ENCODE results near the gene TANGO2. TPM values are rescaled to one million over a fixed set of nuclear protein-coding genes. Genes with fewer than 3 reads are reported as not detected.

The TANGO2 gene
- total RNA-seq, 1 experiment from 2014 or later = 21.5 TPM

DNA sequence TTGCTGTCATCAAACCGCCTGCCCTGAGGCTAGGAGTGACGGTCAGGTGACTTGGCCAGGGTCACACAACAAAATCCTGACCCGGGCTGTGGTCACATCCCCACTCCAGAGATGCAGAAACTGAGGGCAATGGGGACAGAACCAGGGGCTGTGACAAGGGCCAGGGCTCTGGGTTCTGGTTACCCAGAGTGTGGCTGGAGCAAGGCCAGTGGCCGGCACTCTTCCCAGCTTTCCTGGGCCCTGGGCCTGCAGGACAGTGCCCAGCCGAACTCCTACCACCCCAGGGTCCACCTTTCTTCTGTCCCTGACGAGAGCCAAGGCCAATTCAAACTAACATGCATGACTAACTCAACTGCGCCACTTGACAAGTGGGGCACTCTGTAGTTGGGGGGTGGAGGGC, 40.1 kb upstream of the TANGO2 start:
- no peak overlapping the region for H3K27ac ChIP-seq (ENCODE audit: low read depth, low read length, poor library complexity, severe bottlenecking)
- CTCF ChIA-PET = no interaction called here
- DNase-seq (ENCODE audit: low spot score) = no peak
- H3K4me3 ChIP-seq (ENCODE audit: low read depth, low read length, poor library complexity, severe bottlenecking) = no peak overlapping the region
- peaks cover under 1% of the 10 kb centered on the region for H3K4me1 ChIP-seq (ENCODE audit: insufficient read depth, low read length, poor library complexity, severe bottlenecking)
- H3K27me3 ChIP-seq (replicated peaks; ENCODE audit: insufficient read depth, low read depth, low read length, poor library complexity) = no peaks in the 10 kb centered on the region
- intact Hi-C loops (cut with micrococcal nuclease; ENCODE audit: unreplicated experiment) = no loop called here
- no peaks in the 10 kb centered on the region for H3K9me3 ChIP-seq (ENCODE audit: low read depth, low read length, poor library complexity, severe bottlenecking)
- no TSS peak for BruUV-seq (replicated peaks)
- TF ChIP-seq, protein P1, sequence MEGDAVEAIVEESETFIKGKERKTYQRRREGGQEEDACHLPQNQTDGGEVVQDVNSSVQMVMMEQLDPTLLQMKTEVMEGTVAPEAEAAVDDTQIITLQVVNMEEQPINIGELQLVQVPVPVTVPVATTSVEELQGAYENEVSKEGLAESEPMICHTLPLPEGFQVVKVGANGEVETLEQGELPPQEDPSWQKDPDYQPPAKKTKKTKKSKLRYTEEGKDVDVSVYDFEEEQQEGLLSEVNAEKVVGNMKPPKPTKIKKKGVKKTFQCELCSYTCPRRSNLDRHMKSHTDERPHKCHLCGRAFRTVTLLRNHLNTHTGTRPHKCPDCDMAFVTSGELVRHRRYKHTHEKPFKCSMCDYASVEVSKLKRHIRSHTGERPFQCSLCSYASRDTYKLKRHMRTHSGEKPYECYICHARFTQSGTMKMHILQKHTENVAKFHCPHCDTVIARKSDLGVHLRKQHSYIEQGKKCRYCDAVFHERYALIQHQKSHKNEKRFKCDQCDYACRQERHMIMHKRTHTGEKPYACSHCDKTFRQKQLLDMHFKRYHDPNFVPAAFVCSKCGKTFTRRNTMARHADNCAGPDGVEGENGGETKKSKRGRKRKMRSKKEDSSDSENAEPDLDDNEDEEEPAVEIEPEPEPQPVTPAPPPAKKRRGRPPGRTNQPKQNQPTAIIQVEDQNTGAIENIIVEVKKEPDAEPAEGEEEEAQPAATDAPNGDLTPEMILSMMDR (conservative IDR thresholded peaks at IDR 0.05; ENCODE audit: low read depth, low read length) = no peak
- TF ChIP-seq EZH2 (IDR thresholded peaks at IDR 0.05; ENCODE audit: borderline replicate concordance, low read depth, low read length, poor library complexity, severe bottlenecking) = no peak
- POLR2A ChIA-PET (ENCODE audit: low non-redundant PET) = no interaction called here
- H3K36me3 ChIP-seq (ENCODE audit: insufficient read depth, low read length, poor library complexity, severe bottlenecking) = no peaks in the 10 kb centered on the region

DNA sequence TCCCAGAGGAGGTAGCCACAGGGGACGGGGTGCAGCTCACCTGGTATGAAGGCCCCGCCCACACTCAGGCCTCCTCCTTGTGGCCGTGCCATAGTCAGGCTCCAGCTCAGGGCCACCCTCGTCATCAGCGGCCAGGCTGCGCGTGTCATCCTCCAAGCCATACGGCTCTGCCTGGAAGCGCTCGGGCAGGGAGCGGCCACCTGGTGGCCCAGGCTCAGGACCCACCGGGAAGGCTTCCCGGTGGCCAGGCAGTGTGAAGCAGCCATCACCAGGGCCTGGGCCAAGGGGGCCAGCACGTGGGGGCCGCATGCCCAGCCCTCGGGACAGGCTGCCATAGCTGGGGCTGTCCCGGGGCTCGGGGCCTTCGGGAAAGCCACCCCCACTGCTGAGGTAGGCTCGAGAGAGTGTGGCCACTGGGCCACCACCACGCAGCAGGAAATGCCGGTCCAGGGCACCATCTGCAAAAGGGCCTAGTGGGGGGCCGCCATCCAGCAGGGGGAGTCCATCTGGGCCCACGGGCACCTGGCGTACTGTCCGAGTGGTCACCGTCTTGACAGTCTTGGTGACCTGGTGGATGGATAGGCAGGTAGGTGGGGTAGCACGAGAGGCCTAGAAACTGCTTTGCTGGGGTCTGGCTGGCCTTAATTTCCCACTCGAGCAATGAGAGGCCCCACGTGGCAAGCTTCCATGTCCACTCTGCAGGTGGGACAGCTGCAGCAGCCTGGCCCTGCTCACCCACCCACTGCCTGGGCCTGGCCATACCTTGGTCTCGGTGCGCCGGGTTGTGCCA, 39.5 kb upstream of the TANGO2 start:
- Histone ChIP-seq H3K27me3 (replicated peaks; ENCODE audit: insufficient read depth, low read depth, low read length, poor library complexity) (no peaks in the 10 kb centered on the region), H3K4me3 (ENCODE audit: low read depth, low read length, poor library complexity, severe bottlenecking) (no peak overlapping the region), H3K4me1 (ENCODE audit: insufficient read depth, low read length, poor library complexity, severe bottlenecking) (no peaks in the 10 kb centered on the region), H3K36me3 (ENCODE audit: insufficient read depth, low read length, poor library complexity, severe bottlenecking) (no peaks in the 10 kb centered on the region), H3K9me3 (ENCODE audit: low read depth, low read length, poor library complexity, severe bottlenecking) (no peaks in the 10 kb centered on the region), H3K27ac (ENCODE audit: low read depth, low read length, poor library complexity, severe bottlenecking) (no peak overlapping the region)
- ChIA-PET POLR2A (ENCODE audit: low non-redundant PET) (no interaction called here), CTCF (no interaction called here)
- intact Hi-C loops (cut with micrococcal nuclease; ENCODE audit: unreplicated experiment) = no loop called here
- no TSS peak for BruUV-seq (replicated peaks)
- no peak for DNase-seq (ENCODE audit: low spot score)
- TF ChIP-seq EZH2 (IDR thresholded peaks at IDR 0.05; ENCODE audit: borderline replicate concordance, low read depth, low read length, poor library complexity, severe bottlenecking) = no peak
- TF ChIP-seq, protein P1 (conservative IDR thresholded peaks at IDR 0.05; ENCODE audit: low read depth, low read length) = no peak

DNA sequence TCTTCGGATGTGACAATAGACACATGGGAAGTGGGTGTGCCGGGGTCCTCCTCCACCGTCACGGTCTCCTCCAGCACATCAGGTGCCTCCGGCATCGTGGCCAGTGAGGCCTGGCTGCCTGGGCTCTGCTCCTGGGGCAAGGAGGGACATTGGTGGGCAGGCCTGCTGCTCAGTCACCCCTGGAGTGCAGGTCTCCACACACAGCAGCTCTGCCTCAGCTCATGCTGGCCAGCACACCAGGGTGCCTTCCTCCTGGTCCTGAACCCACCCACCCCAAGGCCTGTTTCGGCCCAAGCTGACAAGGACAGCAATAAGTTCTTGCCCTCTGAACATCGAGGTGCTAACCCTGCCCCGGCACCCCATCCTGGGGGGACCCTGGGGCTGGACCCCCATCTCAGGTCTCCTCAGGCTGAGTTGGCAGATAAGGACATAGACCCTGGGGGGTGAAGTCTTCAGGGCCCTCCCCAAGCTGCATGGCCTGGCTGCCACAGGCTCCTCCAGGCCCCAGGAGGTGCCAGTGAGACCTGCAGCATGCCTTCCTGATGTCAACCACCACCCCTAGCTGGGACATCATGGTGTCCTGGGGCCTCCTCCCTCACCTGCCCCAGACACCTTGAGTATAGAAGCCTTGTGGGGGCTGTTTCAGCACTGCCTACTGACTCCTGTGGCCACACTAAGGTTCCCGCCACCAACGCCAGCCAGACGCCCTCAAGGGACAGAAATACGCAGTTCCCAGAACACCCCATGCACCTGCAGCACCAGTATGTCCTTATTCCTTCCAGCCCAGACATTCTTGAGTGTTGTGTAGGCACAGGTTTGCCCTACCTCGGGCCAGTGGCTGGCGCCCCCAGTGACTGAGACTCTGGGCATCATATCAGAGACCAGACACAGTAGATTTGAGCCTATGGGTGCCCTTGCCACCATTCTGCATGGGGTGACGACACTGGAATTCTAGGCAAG, 38.7 kb upstream of the TANGO2 start:
- ChIA-PET POLR2A (ENCODE audit: low non-redundant PET) (no interaction called here), CTCF (no interaction called here)
- no TSS peak for BruUV-seq (replicated peaks)

More for the DNA sequence above, 38.7 kb upstream of the TANGO2 start:
- Histone ChIP-seq H3K27ac (ENCODE audit: low read depth, low read length, poor library complexity, severe bottlenecking) (no peak overlapping the region), H3K9me3 (ENCODE audit: low read depth, low read length, poor library complexity, severe bottlenecking) (no peaks in the 10 kb centered on the region), H3K4me3 (ENCODE audit: low read depth, low read length, poor library complexity, severe bottlenecking) (no peak overlapping the region), H3K27me3 (replicated peaks; ENCODE audit: insufficient read depth, low read depth, low read length, poor library complexity) (no peaks in the 10 kb centered on the region), H3K4me1 (ENCODE audit: insufficient read depth, low read length, poor library complexity, severe bottlenecking) (no peaks in the 10 kb centered on the region), H3K36me3 (ENCODE audit: insufficient read depth, low read length, poor library complexity, severe bottlenecking) (no peaks in the 10 kb centered on the region)
- TF ChIP-seq EZH2 (IDR thresholded peaks at IDR 0.05; ENCODE audit: borderline replicate concordance, low read depth, low read length, poor library complexity, severe bottlenecking) = no peak
- TF ChIP-seq, protein P1 (conservative IDR thresholded peaks at IDR 0.05; ENCODE audit: low read depth, low read length) = no peak
- intact Hi-C loops (cut with micrococcal nuclease; ENCODE audit: unreplicated experiment) = no loop called here
- DNase-seq (ENCODE audit: low spot score) = no peak

All from A673 (cell line).